HFF-Myc (cell line): ENCODE measurements around the gene PRPF8.
"Not testable (repeated sequence)": the region's sequence is repeated elsewhere in the genome, so short reads cannot be mapped to it uniquely, and the experiment has no call there.

Source experiments
- DNase-seq: peaks from one replicate; pipeline ENCODE4 v3.0.0-alpha.2; 2011; ENCODE audit warnings: low read depth; ENCODE audit errors: extremely low read depth
- H3K4me3 ChIP-seq: replicated peaks from 2 replicates; pipeline ENCODE4 v1.5.1; 2011; ENCODE audit warnings: low read depth, mild to moderate bottlenecking, control low read depth, low read length
- TF ChIP-seq, protein P1 (sequence below): IDR thresholded peaks from 2 replicates; pipeline ENCODE4 v1.5.1; 2012; ENCODE audit warnings: mild to moderate bottlenecking, low read depth, low read length, control low read depth; ENCODE audit errors: missing control alignments

The PRPF8 gene

DNA sequence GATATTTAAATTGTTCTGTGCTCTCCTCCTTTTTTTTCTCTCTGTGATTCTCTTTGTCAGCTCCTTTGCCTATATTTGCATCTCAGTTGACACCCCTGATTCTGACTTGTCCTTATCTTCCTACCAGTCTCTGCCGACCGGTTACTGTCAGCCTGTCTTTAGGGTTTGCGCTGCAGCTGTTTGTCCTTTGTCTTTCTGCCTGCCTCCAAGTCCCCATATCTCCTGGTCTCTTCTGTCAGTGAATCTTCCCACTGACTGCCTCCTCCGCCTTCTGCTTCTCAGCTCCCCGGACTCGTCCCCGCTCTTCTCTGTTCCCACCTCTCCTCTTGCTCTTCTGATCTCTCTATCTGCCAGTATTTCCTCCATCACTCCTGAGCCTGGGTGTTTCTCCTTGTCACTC, 20.3 kb upstream of the PRPF8 start:
- TF ChIP-seq, protein P1, sequence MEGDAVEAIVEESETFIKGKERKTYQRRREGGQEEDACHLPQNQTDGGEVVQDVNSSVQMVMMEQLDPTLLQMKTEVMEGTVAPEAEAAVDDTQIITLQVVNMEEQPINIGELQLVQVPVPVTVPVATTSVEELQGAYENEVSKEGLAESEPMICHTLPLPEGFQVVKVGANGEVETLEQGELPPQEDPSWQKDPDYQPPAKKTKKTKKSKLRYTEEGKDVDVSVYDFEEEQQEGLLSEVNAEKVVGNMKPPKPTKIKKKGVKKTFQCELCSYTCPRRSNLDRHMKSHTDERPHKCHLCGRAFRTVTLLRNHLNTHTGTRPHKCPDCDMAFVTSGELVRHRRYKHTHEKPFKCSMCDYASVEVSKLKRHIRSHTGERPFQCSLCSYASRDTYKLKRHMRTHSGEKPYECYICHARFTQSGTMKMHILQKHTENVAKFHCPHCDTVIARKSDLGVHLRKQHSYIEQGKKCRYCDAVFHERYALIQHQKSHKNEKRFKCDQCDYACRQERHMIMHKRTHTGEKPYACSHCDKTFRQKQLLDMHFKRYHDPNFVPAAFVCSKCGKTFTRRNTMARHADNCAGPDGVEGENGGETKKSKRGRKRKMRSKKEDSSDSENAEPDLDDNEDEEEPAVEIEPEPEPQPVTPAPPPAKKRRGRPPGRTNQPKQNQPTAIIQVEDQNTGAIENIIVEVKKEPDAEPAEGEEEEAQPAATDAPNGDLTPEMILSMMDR: no peak
- no peak for DNase-seq
- no peak overlapping the region for H3K4me3 ChIP-seq

DNA sequence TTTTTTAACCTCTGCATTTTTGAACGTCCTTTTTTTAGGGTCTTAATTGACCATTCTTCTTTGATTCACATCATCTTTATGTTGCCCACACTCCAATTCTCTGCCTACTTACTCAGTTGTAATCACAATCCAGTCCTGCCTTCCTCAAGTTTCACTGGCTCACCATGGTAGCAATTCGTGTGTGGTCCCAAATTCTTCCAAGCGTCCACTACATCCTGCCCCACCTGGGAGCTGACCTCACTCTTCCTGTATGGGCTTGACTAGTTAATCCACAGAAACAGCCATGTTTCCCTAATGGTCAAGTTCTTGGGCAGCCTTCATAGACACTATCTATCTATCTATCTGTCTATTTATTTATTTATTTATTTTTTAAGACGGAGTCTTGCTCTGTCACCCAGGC, 18.4 kb upstream of the PRPF8 start:
- H3K4me3 ChIP-seq: no peak overlapping the region
- TF ChIP-seq, protein P1: no peak
- DNase-seq: no peak

DNA sequence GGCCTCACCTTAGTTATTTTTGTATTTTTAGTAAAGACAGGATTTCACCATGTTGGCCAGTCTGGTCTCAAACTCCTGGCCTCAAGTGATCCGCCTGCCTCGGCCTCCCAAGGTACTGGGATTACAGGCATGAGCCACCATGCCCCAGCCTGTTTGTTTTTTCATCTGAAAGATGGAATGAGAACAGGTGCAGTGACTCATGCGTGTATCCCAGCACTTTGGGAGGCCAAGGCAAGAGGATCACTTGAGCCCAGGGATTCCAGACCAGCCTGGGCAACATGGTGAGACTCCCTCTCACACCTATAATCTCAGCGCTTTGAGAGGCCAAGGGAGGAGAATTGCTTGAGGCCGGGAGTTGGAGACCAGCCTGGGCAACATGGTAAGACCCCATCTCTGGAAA, 15.2 kb upstream of the PRPF8 start:
- not testable (repeated sequence) for DNase-seq, H3K4me3 ChIP-seq

DNA sequence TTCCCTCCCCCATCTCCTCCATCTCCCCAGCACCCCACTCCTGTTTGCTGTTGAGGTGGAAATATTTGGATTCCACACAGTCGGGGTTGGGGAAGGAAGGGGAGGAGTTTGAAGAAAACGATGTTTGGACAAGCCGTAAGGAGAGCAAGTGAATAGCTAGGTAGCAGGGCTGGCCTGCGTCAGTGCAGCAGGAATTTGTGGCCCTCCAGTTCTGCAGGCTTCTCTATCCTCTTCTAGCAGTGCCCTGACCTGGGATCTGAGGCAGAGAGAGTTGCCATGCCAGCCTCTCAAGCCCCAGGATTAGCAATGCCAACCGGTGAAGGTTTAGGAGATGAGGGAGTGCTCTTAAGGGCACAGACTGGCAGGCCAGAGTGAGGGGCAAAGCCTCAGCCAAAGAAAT, 13.0 kb upstream of the PRPF8 start:
- no peak overlapping the region for H3K4me3 ChIP-seq
- TF ChIP-seq, protein P1: no peak
- no peak for DNase-seq

DNA sequence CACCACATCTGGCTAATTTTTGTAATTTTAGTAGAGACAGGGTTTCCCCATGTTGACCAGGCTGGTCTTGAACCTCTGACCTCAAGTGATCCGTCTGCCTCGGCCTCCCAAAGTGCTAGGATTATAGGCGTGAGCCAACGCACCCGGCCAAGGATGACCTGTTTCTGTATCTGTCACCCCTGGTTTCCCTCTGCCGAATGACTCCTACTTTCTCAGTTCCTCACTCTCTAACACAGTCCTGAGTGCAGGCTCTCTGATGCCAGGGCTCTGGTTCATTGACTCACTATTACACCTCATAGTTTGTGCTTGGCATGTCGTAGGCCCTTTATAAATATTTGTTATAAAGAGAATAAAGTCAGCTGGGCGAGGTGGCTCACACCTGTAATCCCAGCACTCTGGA, 10.7 kb upstream of the PRPF8 start:
- no peak overlapping the region for H3K4me3 ChIP-seq
- DNase-seq: no peak
- TF ChIP-seq, protein P1: no peak

DNA sequence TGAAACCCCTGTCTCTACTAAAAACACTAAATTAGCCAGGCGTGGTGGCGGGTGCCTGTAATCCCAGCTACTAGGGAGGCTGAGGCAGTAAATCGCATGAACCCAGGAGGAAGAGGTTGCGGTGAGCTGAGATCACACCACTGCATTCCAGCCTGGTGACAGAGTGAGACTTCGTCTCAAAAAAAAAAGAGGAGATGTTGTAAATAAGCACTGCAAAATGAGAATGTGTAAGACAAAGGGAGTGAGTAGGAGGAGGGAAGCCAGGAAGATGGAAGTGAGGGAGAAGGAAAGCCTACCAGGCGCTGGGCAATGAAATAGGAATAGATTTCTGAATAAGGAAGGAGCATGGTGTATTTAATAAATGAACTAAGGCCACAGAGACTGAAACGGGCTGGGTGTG, 8.7 kb upstream of the PRPF8 start:
- TF ChIP-seq, protein P1: no peak
- H3K4me3 ChIP-seq: no peak overlapping the region
- DNase-seq: no peak

DNA sequence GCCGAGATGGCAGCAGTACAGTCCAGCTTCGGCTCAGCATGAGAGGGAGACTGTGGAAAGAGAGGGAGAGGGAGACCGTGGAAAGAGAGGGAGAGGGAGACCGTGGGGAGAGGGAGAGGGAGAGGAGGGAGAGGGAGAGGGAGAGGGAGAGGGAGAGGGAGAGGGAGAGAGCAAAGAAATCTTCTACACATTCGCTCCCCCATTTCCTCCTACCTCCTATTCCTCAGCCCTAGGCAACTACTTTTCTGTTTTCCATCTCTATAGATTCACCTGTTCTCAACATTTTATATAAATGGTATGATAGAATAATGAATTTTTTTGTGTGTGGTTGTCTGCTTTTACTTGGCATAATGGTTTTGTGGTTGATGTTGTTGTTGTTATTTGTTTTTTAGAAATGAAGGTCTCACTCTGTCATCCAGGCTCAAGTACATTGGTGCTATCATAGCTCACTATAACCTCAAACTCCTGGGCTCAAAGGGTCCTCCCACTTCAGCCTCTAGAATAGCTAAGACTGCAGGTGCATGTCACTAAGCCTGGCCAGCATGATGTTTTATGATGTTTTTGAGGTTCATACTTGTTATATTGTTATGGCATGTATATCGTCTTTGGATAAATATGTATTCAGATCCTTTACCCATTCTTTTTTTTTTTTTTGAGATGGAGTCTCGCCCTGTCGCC, 6.0 kb upstream of the PRPF8 start:
- no peak overlapping the region for H3K4me3 ChIP-seq
- no peak for DNase-seq
- TF ChIP-seq, protein P1: no peak

DNA sequence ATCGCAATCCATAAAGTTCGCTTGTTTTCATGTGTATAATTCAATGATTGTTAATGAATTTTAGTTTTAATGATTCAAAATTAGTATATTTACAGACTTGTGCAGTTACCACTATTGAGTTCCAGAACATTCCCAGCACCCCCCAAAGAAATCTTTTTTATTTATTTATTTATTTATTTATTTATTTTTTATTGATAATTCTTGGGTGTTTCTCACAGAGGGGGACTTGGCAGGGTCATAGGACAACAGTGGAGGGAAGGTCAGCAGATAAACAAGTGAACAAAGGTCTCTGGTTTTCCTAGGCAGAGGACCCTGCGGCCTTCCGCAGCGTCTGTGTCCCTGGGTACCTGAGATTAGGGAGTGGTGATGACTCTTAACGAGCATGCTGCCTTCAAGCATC, 3.7 kb upstream of the PRPF8 start:
- not testable (repeated sequence) for H3K4me3 ChIP-seq, DNase-seq
